ENCODE results near the gene FAP.

Gene FAP

GRCh38 chr2:162185541-162186232 is 57.6 kb downstream of the FAP start:
- no peak for DNase-seq

- DNase-seq = no peak
Measured at GRCh38 chr2:162184821-162185450, 58.3 kb downstream of the FAP start.

GRCh38 chr2:162184359-162184758 is 58.9 kb downstream of the FAP start:
- DNase-seq = no peak

- no peak for DNase-seq
Measured at GRCh38 chr2:162182395-162182794, 60.9 kb downstream of the FAP start.

DNA sequence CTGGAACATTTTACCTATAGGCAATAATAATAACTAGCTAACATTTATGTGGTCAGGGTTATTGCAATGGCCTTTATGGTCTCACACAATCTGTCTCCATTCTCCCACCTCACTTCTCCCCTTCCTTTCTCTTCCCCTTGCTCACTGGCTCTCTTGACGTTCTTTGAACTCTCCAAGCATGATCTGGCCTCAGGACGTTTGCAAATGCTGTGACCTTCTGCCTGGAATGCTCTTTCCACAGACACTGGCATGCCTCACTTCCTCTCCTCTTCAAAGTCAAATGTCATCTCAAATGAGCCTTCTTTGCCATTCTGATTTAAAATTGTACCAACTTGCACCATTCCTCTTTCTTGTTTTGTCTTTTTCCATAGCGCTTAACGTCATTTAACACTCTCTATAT is 65.9 kb downstream of the FAP start:
- DNase-seq = no peak

GRCh38 chr2:162175714-162176113 is 67.5 kb downstream of the FAP start:
- no peak for DNase-seq

GRCh38 chr2:162174746-162175145 is 68.5 kb downstream of the FAP start:
- DNase-seq = no peak

- DNase-seq = no peak
Measured at GRCh38 chr2:162172802-162173370, 70.4 kb downstream of the FAP start.

GRCh38 chr2:162166745-162167144 is 76.5 kb downstream of the FAP start:
- DNase-seq = no peak

DNA sequence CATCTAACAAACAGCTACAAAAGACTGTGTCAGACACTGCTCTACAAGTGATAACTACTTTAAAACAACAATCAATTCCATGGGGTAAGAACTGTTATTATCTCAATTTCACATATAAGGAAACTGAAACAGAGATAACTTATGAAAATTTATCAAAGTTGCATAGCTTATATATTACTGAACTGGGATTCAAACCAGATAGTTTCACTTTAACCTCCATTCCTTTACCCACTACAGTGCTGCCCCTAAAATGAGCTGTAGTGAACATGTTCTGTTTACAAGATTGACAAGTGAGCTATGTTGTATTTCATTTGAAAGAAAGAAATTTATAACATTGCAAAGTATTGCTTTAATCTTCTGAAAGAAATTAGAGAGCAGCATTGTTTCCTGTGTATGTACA is 77.1 kb downstream of the FAP start:
- no peak for DNase-seq

GRCh38 chr2:162164802-162165201 is 78.4 kb downstream of the FAP start:
- DNase-seq = no peak

DNA sequence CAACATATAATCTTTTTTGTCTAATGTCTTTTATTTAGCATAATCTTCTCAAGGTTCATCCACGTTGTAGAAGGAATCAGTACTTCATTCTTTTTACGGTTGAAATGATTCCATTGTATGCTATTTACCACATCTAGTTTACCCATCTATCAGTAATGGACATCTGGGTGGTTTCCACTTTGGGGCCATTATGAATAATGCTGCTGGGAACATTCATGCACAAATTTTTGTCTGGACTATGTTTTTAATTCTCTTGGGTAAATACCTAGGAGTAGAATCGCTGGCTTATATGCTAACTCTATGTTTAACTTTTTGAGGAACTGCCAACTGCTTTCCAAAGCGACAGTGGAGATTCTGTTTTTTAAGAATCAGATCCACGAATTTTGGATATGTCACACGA is 83.8 kb downstream of the FAP start:
- DNase-seq = no peak

DNA sequence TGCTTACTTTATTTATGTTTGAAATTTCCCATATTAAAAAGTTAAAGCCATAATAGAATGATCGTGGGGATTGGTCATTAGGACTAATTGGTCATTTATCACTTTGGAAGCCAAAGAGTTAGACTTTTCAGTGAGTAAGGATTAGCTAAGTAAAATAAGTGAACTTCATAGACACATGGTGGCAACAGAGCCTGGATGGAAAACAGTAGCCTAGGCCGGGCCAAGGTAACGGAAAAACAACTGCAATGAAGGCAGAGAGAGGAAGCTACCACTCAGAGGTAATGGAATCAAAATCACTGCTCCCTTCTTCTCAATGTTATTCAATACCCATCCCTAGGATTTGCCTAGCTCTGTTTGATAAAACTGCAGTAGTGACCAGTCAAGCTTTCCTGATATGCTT is 87.1 kb downstream of the FAP start:
- no peak for DNase-seq

DNA sequence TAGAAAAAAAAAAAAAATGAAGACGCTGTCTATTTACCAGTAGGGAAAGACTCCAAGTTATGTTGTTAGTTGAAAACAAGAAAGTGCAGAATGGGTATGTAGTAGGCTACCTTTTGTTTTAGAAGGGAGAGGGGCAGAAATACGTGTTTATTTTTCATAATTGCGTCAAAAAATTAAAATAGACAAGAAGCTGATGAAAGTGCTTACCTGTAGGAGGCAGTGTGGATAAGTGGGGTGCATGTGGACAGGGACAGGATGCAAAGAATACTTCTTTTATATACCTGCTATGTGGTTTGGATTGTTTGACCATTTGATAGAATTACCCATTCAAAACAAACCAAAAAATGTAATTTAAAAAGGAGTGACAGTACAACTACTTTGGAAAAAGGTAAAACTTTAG is 88.2 kb downstream of the FAP start:
- DNase-seq = no peak

DNA sequence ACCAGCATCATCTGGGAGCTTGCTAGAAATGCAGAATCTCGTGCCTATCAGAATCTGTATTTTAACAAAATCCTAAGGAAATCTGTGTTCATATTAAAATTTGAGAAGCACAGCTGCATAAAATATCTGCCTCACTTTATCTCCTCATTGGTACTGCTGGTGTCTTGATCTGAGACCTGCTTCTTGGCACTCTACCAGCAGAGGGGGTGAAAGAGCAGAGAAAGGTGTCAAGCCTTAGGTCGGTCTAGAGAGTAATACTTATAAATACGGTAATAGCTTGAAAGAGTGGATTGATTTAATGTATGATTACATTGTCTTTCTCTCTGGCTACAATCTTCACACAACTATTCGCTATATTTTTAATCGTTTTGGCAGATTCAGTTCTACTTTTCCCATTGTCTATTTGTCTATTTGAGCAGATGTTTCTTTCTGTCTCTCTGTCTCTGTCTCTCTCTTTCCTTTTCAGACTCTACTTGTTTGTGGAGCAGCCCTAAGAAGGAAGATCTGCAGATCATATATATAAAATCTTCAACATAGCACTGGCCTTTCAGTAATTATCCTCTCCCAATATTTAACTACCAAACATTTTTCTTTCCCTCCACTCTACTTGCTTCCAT is 89.5 kb downstream of the FAP start:
- peak; percentile 47 for DNase-seq

DNA sequence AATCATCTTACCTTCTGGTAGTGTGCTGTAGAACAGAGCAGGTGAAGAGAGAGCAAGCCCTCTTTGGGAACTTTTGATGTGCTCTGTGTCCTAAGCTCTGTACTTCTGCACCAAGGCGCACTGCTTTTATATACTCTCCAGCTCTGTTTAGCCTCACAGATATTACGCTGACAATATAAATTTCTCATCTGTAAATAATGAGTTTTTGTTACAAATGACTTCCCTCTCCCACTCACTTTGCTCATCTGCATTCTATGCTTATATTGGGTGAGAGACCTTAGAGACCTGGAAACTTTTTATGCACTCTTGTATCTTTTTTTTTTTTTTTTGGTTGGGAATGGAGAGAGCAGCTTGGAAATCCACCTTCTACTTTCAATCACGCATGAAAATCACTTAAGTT is 91.1 kb downstream of the FAP start, which contains the start of gene GCG:
TSS of gene GCG (minus strand) at position 101 of the 400 bp plus-strand sequence. CDS start 3,069 bp downstream, outside the sequence.
- DNase-seq = no peak

- no peak for DNase-seq
Measured at GRCh38 chr2:162149940-162150339, 93.3 kb downstream of the FAP start.

- no peak for DNase-seq
Measured at GRCh38 chr2:162149466-162149865, 93.8 kb downstream of the FAP start.

DNA sequence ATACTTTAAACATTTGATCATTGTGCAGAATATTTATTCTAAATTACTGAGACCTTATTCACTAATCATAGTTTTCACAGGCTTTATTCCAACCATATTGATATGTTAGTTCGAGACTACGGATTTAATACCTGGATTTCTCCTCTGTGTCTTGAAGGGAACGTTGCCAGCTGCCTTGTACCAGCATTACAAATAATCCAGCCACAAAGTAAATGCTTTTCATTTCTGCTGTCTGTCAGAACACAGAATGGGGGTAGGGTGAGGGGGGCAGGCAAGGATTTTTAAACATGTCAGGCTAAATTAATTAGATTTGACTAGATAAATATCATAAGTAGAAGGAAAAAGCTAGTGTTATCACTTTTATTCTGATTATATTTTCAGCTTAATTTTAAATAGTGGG is 94.3 kb downstream of the FAP start:
- no peak for DNase-seq

DNA sequence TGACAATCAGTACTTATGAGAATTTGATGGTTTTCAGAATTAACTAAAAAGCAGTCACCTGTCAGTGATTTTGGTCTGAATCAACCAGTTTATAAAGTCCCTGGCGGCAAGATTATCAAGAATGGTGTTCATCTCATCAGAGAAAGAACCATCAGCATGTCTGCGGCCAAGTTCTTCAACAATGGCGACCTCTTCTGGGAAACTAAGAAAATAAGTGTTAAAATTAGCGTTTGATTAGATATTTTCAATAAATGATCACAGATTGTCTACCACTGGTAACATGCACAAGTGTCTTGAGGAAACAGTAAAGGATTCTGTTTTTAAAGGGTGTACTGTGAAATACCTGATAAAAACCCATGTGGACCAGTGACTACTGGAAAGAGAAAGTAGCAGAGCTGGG is 99.3 kb downstream of the FAP start:
- DNase-seq = no peak

- DNase-seq = no peak
Measured at GRCh38 chr2:162138310-162138709, 104.9 kb downstream of the FAP start.

DNA sequence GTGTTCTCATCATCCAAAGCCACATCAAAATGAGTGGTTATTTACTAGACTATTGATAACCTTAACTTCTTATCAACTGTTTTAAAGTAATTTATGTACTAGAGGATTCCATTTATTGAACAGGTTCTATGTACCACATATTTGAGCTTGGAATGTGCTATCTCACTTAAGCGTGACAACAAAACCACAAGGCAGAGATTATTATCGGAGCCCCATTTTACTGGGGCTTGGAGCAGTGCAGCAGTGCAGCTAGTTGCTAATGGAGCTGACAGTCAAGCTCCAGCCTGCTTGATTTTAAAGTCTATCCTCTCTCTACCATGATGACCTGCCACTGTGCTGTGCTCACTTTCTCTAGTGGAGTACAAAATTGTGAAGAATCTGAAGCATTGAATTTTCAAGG is 115.8 kb downstream of the FAP start:
- DNase-seq = no peak

- no peak for DNase-seq
Measured at GRCh38 chr2:162126527-162126926, 116.7 kb downstream of the FAP start.

DNA sequence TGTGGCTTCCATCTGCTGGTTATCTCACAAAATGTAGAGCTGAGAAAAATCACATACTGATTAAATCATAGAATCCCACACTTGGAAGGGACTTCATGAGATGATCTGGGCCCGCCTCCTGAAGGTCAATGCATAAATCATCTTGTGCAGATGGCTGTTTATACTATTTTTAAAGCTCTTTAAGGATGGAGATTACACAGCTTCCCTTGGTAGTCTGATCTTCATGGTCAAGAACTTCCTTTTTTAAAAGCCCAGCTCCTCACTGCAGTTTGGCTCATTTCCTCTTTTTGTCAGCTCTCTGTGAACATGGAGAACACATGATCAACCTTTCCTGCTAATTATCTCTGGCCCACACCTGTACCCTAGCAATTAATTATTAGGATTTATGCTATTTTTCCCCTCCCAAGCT is 117.1 kb downstream of the FAP start:
- no peak for DNase-seq
